Mesothelial cell of epicardium (in vitro differentiated cells): ENCODE data around the gene PDE3B. TPM values are rescaled to one million over a fixed set of nuclear protein-coding genes. Genes with fewer than 3 reads are reported as not detected.
"Not testable (repeated sequence)": the region's sequence is repeated elsewhere in the genome, so short reads cannot be mapped to it uniquely, and the experiment has no call there.

ENCODE experiments used
- DNase-seq, 2 experiments: peaks; one replicate each; pipeline ENCODE4 v3.0.0; 2021; ENCODE audit warnings: low spot score in 2 of 2; ENCODE audit not compliant: unreplicated experiment in 2 of 2
- H3K27ac Mint-ChIP-seq: 2 replicates; pipeline ENCODE4 v1.8.0; 2021; ENCODE audit warnings: mixed read lengths
- H3K27me3 Mint-ChIP-seq: 2 replicates; pipeline ENCODE4 v1.8.0; 2021; ENCODE audit warnings: low read depth, mixed read lengths
- H3K36me3 Mint-ChIP-seq: 2 replicates; pipeline ENCODE4 v1.8.0; 2021; ENCODE audit warnings: mixed read lengths
- H3K4me1 Mint-ChIP-seq: 2 replicates; pipeline ENCODE4 v1.8.0; 2021; ENCODE audit warnings: mixed read lengths
- H3K4me3 Mint-ChIP-seq: 2 replicates; pipeline ENCODE4 v1.8.0; 2021; ENCODE audit warnings: mild to moderate bottlenecking, moderate library complexity, mixed read lengths
- H3K9me3 Mint-ChIP-seq: 2 replicates; pipeline ENCODE4 v1.8.0; 2021; ENCODE audit warnings: mixed read lengths
- CTCF ChIP-seq: fragments of 200-600 bp; sonication (generic); IDR thresholded peaks from one replicate; pipeline ENCODE4 v1.5.0; 2021; ENCODE audit warnings: antibody characterized with exemption; ENCODE audit not compliant: unreplicated experiment
- total RNA-seq: library from RNA; stranded (reverse); gene quantifications from 3 replicates; pipeline ENCODE4 v1.2.1, GENCODE V29; 2021

Gene PDE3B
- total RNA-seq, 1 donor from 2014 or later = 12.3 TPM

- TF ChIP-seq CTCF = no peak
Observed at GRCh38 chr11:14793546-14793945, 149.9 kb downstream of the PDE3B start.

DNA sequence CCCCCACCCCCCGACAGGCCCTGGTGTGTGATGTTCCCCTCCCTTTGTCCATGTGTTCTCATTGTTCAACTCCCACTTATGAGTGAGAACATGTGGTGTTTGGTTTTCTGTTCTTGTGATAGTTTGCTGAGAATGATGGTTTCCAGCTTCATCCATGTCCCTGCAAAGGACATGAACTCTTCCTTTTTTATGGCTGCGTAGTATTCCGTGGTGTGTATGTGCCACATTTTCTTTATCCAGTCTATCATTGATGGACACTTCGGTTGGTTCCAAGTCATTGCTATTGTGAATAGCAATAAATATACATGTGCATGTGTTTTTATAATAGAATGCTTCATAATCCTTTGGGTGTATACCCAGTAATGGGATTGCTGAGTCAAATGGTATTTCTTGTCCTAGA is 152.4 kb downstream of the PDE3B start:
- not testable (repeated sequence) for H3K27ac Mint-ChIP-seq, H3K4me1 Mint-ChIP-seq, H3K27me3 Mint-ChIP-seq, H3K4me3 Mint-ChIP-seq, DNase-seq
- Mint-ChIP-seq H3K36me3 (peaks cover 28% of the 10 kb centered on the region), H3K9me3 (peaks cover 26% of the 10 kb centered on the region)

More at GRCh38 chr11:14793546-14793945, 149.9 kb downstream of the PDE3B start:
- no peaks in the 10 kb centered on the region for H3K4me1 Mint-ChIP-seq
- H3K4me3 Mint-ChIP-seq = no peak overlapping the region
- H3K36me3 Mint-ChIP-seq = peaks cover 14% of the 10 kb centered on the region
- no peak for DNase-seq
- no peaks in the 10 kb centered on the region for H3K27me3 Mint-ChIP-seq
- H3K27ac Mint-ChIP-seq = no peak overlapping the region
- H3K9me3 Mint-ChIP-seq = peaks cover 12% of the 10 kb centered on the region

GRCh38 chr11:14803846-14804245 is 160.2 kb downstream of the PDE3B start:
- no peak overlapping the region for H3K27ac Mint-ChIP-seq
- H3K9me3 Mint-ChIP-seq = peaks cover 17% of the 10 kb centered on the region
- no peaks in the 10 kb centered on the region for H3K27me3 Mint-ChIP-seq
- no peak for TF ChIP-seq CTCF
- H3K4me1 Mint-ChIP-seq = no peaks in the 10 kb centered on the region
- peaks cover 24% of the 10 kb centered on the region for H3K36me3 Mint-ChIP-seq
- no peak overlapping the region for H3K4me3 Mint-ChIP-seq
- DNase-seq = no peak

DNA sequence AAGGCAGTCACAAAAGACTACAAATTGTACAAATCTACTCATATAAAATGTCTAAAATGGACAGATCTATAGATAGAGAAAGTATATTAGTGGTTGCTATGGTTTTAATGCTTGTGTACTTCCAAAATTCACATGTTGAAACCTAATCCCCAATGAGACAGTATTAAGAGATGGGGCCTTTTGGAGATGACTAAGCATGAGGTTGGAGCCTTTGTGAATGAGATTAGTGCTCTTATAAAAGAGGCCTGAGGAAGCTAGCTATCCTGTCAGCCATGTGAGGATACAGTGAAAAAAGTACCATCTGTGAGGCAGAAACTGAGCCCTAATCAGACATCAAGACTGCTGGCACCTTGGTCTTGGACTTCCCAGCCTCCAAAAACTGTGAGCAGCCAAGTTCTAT is 165.9 kb downstream of the PDE3B start:
- H3K9me3 Mint-ChIP-seq = peaks cover 18% of the 10 kb centered on the region
- H3K36me3 Mint-ChIP-seq = peaks cover 24% of the 10 kb centered on the region
- no peak overlapping the region for H3K4me3 Mint-ChIP-seq
- TF ChIP-seq CTCF = no peak
- H3K27me3 Mint-ChIP-seq = no peaks in the 10 kb centered on the region
- H3K4me1 Mint-ChIP-seq = no peaks in the 10 kb centered on the region
- H3K27ac Mint-ChIP-seq = no peak overlapping the region
- no peak for DNase-seq

DNA sequence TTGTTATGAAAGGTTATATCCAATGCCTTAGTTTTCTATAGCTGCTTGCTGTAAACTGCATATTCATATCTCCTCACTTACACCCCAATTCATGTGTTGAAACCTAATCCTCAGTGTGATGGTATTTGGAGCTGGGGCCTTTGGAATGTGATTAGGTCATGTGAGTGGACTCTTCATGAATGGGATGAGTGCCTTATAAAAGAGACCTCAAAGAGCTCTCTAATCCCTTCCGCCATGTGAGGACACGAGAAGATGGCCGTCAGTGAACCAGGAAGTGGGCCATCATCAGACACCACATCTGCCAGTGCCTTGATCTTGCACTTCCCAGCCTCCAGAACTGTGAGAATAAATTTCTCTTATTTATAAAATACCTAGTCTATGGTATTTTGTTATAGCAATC is 169.2 kb downstream of the PDE3B start:
- TF ChIP-seq CTCF = no peak
- no peak overlapping the region for H3K27ac Mint-ChIP-seq
- no peaks in the 10 kb centered on the region for H3K27me3 Mint-ChIP-seq
- H3K4me3 Mint-ChIP-seq = no peak overlapping the region
- no peak for DNase-seq
- H3K36me3 Mint-ChIP-seq = peaks cover 12% of the 10 kb centered on the region
- no peaks in the 10 kb centered on the region for H3K4me1 Mint-ChIP-seq
- peaks cover 12% of the 10 kb centered on the region for H3K9me3 Mint-ChIP-seq

- H3K27ac Mint-ChIP-seq = no peak overlapping the region
- peaks cover 11% of the 10 kb centered on the region for H3K36me3 Mint-ChIP-seq
- H3K27me3 Mint-ChIP-seq = no peaks in the 10 kb centered on the region
- H3K4me3 Mint-ChIP-seq = no peak overlapping the region
- TF ChIP-seq CTCF = no peak
- no peaks in the 10 kb centered on the region for H3K4me1 Mint-ChIP-seq
- peaks cover 12% of the 10 kb centered on the region for H3K9me3 Mint-ChIP-seq
- no peak for DNase-seq
Observed at GRCh38 chr11:14813516-14813915, 169.9 kb downstream of the PDE3B start.
